PC-3 (cell line): ENCODE measurements around the gene SIGLEC15. TPM values are rescaled to one million over a fixed set of nuclear protein-coding genes. Genes with fewer than 3 reads are reported as not detected.

Experiments
- ATAC-seq: fragments of 200-7000 bp; cut with Tn5 transposase; 2 replicates; pipeline ENCODE4 v1.9.1; 2020; ENCODE audit warnings: mild to moderate bottlenecking, moderate library complexity
- BruUV-seq: library from RNA; stranded (reverse); fragments of 400-500 nt; replicated peaks from 2 replicates; lab custom pipeline; 2021; lab: Mats Ljungman, UMichigan
- CTCF ChIA-PET: fragments of 300-600 bp; sonication (Branson Sonifier 250); formaldehyde crosslinking; loops from one replicate; lab custom pipeline; 2022; ENCODE audit warnings: antibody characterized with exemption; lab: Charles Lee
- POLR2A ChIA-PET: fragments of 300-600 bp; sonication (Branson Sonifier 250); formaldehyde crosslinking; loops from one replicate; lab custom pipeline; 2022; ENCODE audit warnings: antibody characterized with exemption; ENCODE audit not compliant: unreplicated experiment; lab: Charles Lee
- DNase-seq: peaks from one replicate; pipeline ENCODE4 v3.0.0-alpha.2; 2015
- H2AFZ ChIP-seq: fragments of 300-600 bp; sonication (generic); 2 replicates; pipeline ENCODE4 v1.6.0; 2016; ENCODE audit warnings: antibody characterized with exemption, low read length
- H3F3A ChIP-seq: fragments of 300-600 bp; sonication (generic); one replicate; pipeline ENCODE4 v1.6.0; 2017; ENCODE audit warnings: antibody characterized with exemption, low read length, control low read depth, mild to moderate bottlenecking; ENCODE audit not compliant: unreplicated experiment
- H3K27ac ChIP-seq: fragments of 300-600 bp; sonication (generic); 2 replicates; pipeline ENCODE4 v1.5.1; 2016; ENCODE audit warnings: mild to moderate bottlenecking, low read length
- H3K27me3 ChIP-seq: fragments of 300-600 bp; sonication (generic); 2 replicates; pipeline ENCODE4 v1.6.1; 2016; ENCODE audit warnings: low read length, mixed read lengths
- H3K36me3 ChIP-seq: fragments of 300-600 bp; sonication (generic); 2 replicates; pipeline ENCODE4 v1.6.1; 2016; ENCODE audit warnings: low read depth, mixed run types, low read length, mixed read lengths
- H3K4me1 ChIP-seq: fragments of 300-600 bp; sonication (generic); 2 replicates; pipeline ENCODE4 v1.5.1; 2016; ENCODE audit warnings: low read length; ENCODE audit not compliant: insufficient read depth
- H3K4me2 ChIP-seq: fragments of 300-600 bp; sonication (generic); 2 replicates; pipeline ENCODE4 v1.6.0; 2016; ENCODE audit warnings: low read length
- H3K4me3 ChIP-seq: fragments of 300-600 bp; sonication (generic); 2 replicates; pipeline ENCODE4 v1.5.1; 2016; ENCODE audit warnings: mild to moderate bottlenecking, low read length, mixed read lengths
- H3K79me2 ChIP-seq: fragments of 300-600 bp; sonication (generic); 2 replicates; pipeline ENCODE4 v1.6.1; 2017; ENCODE audit warnings: low read length, mixed read lengths
- H3K9ac ChIP-seq: fragments of 300-600 bp; sonication (generic); 2 replicates; pipeline ENCODE4 v1.6.0; 2016; ENCODE audit warnings: mild to moderate bottlenecking, low read length
- H3K9me2 ChIP-seq: fragments of 300-600 bp; sonication (generic); replicated peaks from 2 replicates; pipeline ENCODE4 v1.6.1; 2016; ENCODE audit warnings: mixed run types, low read length, mixed read lengths
- H3K9me3 ChIP-seq: fragments of 300-600 bp; sonication (generic); 2 replicates; pipeline ENCODE4 v1.6.1; 2016; ENCODE audit warnings: low read length, mixed read lengths
- H4K20me1 ChIP-seq: fragments of 300-600 bp; sonication (generic); 2 replicates; pipeline ENCODE4 v1.6.1; 2016; ENCODE audit warnings: low read length, mixed read lengths
- CTCF ChIP-seq: fragments of 300-600 bp; sonication (generic); conservative IDR thresholded peaks from 2 replicates; pipeline ENCODE4 v1.5.1; 2017; ENCODE audit warnings: antibody characterized with exemption, low read depth, mild to moderate bottlenecking, low read length
- EZH2 ChIP-seq: fragments of 300-600 bp; sonication (generic); IDR thresholded peaks from one replicate; pipeline ENCODE4 v1.6.1; 2017; ENCODE audit warnings: antibody characterized with exemption, mild to moderate bottlenecking, low read length; ENCODE audit not compliant: unreplicated experiment
- EZH2phosphoT487 ChIP-seq: fragments of 300-600 bp; sonication (generic); IDR thresholded peaks from 2 replicates; pipeline ENCODE4 v1.6.1; 2018; ENCODE audit warnings: mild to moderate bottlenecking, antibody characterized with exemption, low read length, borderline replicate concordance
- intact Hi-C: fragments of 100-400 bp; cut with micrococcal nuclease; formaldehyde crosslinking; loops from 2 replicates; pipeline ENCODE4 v1.9.0; 2023
- total RNA-seq: library from RNA; depleted of rRNA; stranded (reverse); fragments of >200 nt; gene quantifications from 2 replicates; pipeline ENCODE4 v1.2.3, GENCODE V29; 2014

Gene SIGLEC15
- total RNA-seq, 1 experiment from 2014 or later: 2.0 TPM

GRCh38 chr18:45849529-45849928 is 24.1 kb downstream of the SIGLEC15 start:
- H3K4me1 ChIP-seq: no peaks in the 10 kb centered on the region
- no peak overlapping the region for H3K9ac ChIP-seq
- intact Hi-C loops: no loop called here
- H3K4me2 ChIP-seq: no peak overlapping the region
- H3K9me3 ChIP-seq: no peaks in the 10 kb centered on the region
- no TSS peak for BruUV-seq
- no peak for ATAC-seq
- H3K4me3 ChIP-seq: no peak overlapping the region
- no peak for TF ChIP-seq EZH2
- no peak for TF ChIP-seq CTCF
- TF ChIP-seq EZH2phosphoT487: no peak
- H2AFZ ChIP-seq: no peak overlapping the region
- POLR2A ChIA-PET: no interaction called here
- H3K27me3 ChIP-seq: no peaks in the 10 kb centered on the region
- H3K36me3 ChIP-seq: no peaks in the 10 kb centered on the region
- no peaks in the 10 kb centered on the region for H4K20me1 ChIP-seq
- no peaks in the 10 kb centered on the region for H3F3A ChIP-seq
- no peak for DNase-seq
- CTCF ChIA-PET: interaction anchor here (0.7 kb wide), 1 partner anchor 31 kb away, joined by 3 read pairs; no protein-coding TSS in a partner anchor
- H3K9me2 ChIP-seq: no peaks in the 10 kb centered on the region
- no peaks in the 10 kb centered on the region for H3K79me2 ChIP-seq
- H3K27ac ChIP-seq: no peak overlapping the region

GRCh38 chr18:45850021-45850420 is 24.5 kb downstream of the SIGLEC15 start:
- Histone ChIP-seq H3K4me1 (no peaks in the 10 kb centered on the region), H3F3A (no peaks in the 10 kb centered on the region), H3K79me2 (no peaks in the 10 kb centered on the region), H3K4me2 (no peak overlapping the region), H3K27ac (no peak overlapping the region), H3K9ac (no peak overlapping the region), H3K27me3 (no peaks in the 10 kb centered on the region), H3K9me3 (no peaks in the 10 kb centered on the region), H3K36me3 (no peaks in the 10 kb centered on the region), H3K4me3 (no peak overlapping the region), H4K20me1 (no peaks in the 10 kb centered on the region), H3K9me2 (no peaks in the 10 kb centered on the region), H2AFZ (no peak overlapping the region)
- CTCF ChIA-PET: interaction anchor here (0.7 kb wide), 1 partner anchor 30 kb away, joined by 3 read pairs; no protein-coding TSS in a partner anchor
- ATAC-seq (peak; percentile 37; the same call in 1 of the 2 replicates), DNase-seq (peak; percentile 13)
- intact Hi-C loops: no loop called here
- BruUV-seq: no TSS peak
- POLR2A ChIA-PET: no interaction called here
- TF ChIP-seq EZH2phosphoT487: no peak
- TF ChIP-seq EZH2: no peak
- TF ChIP-seq CTCF: peak; percentile 40

GRCh38 chr18:45851161-45851925 is 25.9 kb downstream of the SIGLEC15 start:
- no peak overlapping the region for H3K4me3 ChIP-seq
- H3K36me3 ChIP-seq: no peaks in the 10 kb centered on the region
- no peak overlapping the region for H3K4me2 ChIP-seq
- H2AFZ ChIP-seq: no peak overlapping the region
- DNase-seq (no peak), ATAC-seq (no peak)
- H3K27me3 ChIP-seq: no peaks in the 10 kb centered on the region
- no peak overlapping the region for H3K9ac ChIP-seq
- no TSS peak for BruUV-seq
- POLR2A ChIA-PET: no interaction called here
- no peaks in the 10 kb centered on the region for H3K79me2 ChIP-seq
- no peaks in the 10 kb centered on the region for H4K20me1 ChIP-seq
- H3K9me3 ChIP-seq: no peaks in the 10 kb centered on the region
- no peak overlapping the region for H3K27ac ChIP-seq
- intact Hi-C loops: no loop called here
- TF ChIP-seq EZH2 (no peak), CTCF (no peak), EZH2phosphoT487 (no peak)
- CTCF ChIA-PET: no interaction called here
- H3K9me2 ChIP-seq: no peaks in the 10 kb centered on the region
- H3K4me1 ChIP-seq: no peaks in the 10 kb centered on the region
- H3F3A ChIP-seq: no peaks in the 10 kb centered on the region
